H9 (cell line): ENCODE results near the gene AMBRA1. TPM values are rescaled to one million over a fixed set of nuclear protein-coding genes. Genes with fewer than 3 reads are reported as not detected.

Experiments
- DNase-seq: peaks from one replicate; pipeline ENCODE4 v3.0.0-alpha.2; 2017
- H2AFZ ChIP-seq: one replicate; pipeline ENCODE4 v1.6.1; 2013; ENCODE audit warnings: mild to moderate bottlenecking, low read length, control low read depth, moderate library complexity
- H2AK5ac ChIP-seq: 2 replicates; pipeline ENCODE4 v1.6.1; 2013; ENCODE audit warnings: low read length, control low read depth, mixed read lengths; ENCODE audit not compliant: insufficient read length
- H2BK120ac ChIP-seq: one replicate; pipeline ENCODE4 v1.6.1; 2013; ENCODE audit warnings: low read depth, mild to moderate bottlenecking, low read length, control low read depth, inconsistent platforms; ENCODE audit not compliant: poor library complexity, severe bottlenecking
- H2BK12ac ChIP-seq: 2 replicates; pipeline ENCODE4 v1.6.1; 2013; ENCODE audit warnings: low read length, control low read depth, mixed read lengths, low read depth; ENCODE audit not compliant: insufficient read length
- H2BK15ac ChIP-seq: 2 replicates; pipeline ENCODE4 v1.6.1; 2013; ENCODE audit warnings: low read depth, low read length, control low read depth
- H2BK20ac ChIP-seq: one replicate; pipeline ENCODE4 v1.6.1; 2013; ENCODE audit warnings: low read depth, mild to moderate bottlenecking, low read length, control low read depth, inconsistent platforms; ENCODE audit not compliant: poor library complexity, severe bottlenecking
- H2BK5ac ChIP-seq: 2 replicates; pipeline ENCODE4 v1.6.1; 2013; ENCODE audit warnings: low read length, control low read depth, mixed read lengths; ENCODE audit not compliant: insufficient read length
- H3K14ac ChIP-seq: 2 replicates; pipeline ENCODE4 v1.6.1; 2013; ENCODE audit warnings: low read length, control low read depth; ENCODE audit not compliant: insufficient read depth
- H3K18ac ChIP-seq: 2 replicates; pipeline ENCODE4 v1.6.1; 2013; ENCODE audit warnings: low read depth, mild to moderate bottlenecking, mixed read lengths, low read length, control low read depth; ENCODE audit not compliant: insufficient read length
- H3K23ac ChIP-seq: 2 replicates; pipeline ENCODE4 v1.6.1; 2013; ENCODE audit warnings: low read length, control low read depth, mixed read lengths, low read depth; ENCODE audit not compliant: insufficient read length
- H3K23me2 ChIP-seq: 2 replicates; pipeline ENCODE4 v1.6.1; 2013; ENCODE audit warnings: low read depth, mild to moderate bottlenecking, mixed read lengths, low read length, control low read depth; ENCODE audit not compliant: insufficient read length, poor library complexity, severe bottlenecking
- H3K27ac ChIP-seq: 2 replicates; pipeline ENCODE4 v1.5.1; 2013; ENCODE audit warnings: low read length, control low read depth, mixed read lengths, low read depth; ENCODE audit not compliant: insufficient read length
- H3K27me3 ChIP-seq: 2 replicates; pipeline ENCODE4 v1.6.1; 2013; ENCODE audit warnings: low read length, control low read depth, inconsistent platforms; ENCODE audit not compliant: insufficient read depth
- H3K4ac ChIP-seq: 2 replicates; pipeline ENCODE4 v1.6.1; 2013; ENCODE audit warnings: low read depth, mild to moderate bottlenecking, control low read depth, inconsistent platforms, low read length, moderate library complexity
- H3K4me1 ChIP-seq: 2 replicates; pipeline ENCODE4 v1.6.1; 2013; ENCODE audit warnings: low read length, control low read depth, inconsistent platforms; ENCODE audit not compliant: insufficient read depth
- H3K4me2 ChIP-seq: 2 replicates; pipeline ENCODE4 v1.6.1; 2013; ENCODE audit warnings: low read length, control low read depth, mixed read lengths; ENCODE audit not compliant: insufficient read length, insufficient read depth
- H3K56ac ChIP-seq: 2 replicates; pipeline ENCODE4 v1.6.1; 2013; ENCODE audit warnings: low read depth, mild to moderate bottlenecking, mixed read lengths, low read length, control low read depth; ENCODE audit not compliant: insufficient read length
- H3K79me1 ChIP-seq: 2 replicates; pipeline ENCODE4 v1.6.1; 2013; ENCODE audit warnings: low read depth, mild to moderate bottlenecking, moderate library complexity, low read length, control low read depth, inconsistent platforms; ENCODE audit not compliant: insufficient read depth, poor library complexity, severe bottlenecking
- H3K79me2 ChIP-seq: 2 replicates; pipeline ENCODE4 v1.6.1; 2013; ENCODE audit warnings: low read length, control low read depth, inconsistent platforms; ENCODE audit not compliant: insufficient read depth
- H3K9ac ChIP-seq: 2 replicates; pipeline ENCODE4 v1.6.1; 2013; ENCODE audit warnings: low read length, control low read depth, mixed read lengths; ENCODE audit not compliant: insufficient read length; ENCODE audit errors: extremely low read depth
- H3K9me3 ChIP-seq: one replicate; pipeline ENCODE4 v1.6.1; 2013; ENCODE audit warnings: low read depth, low read length, inconsistent platforms; ENCODE audit not compliant: control insufficient read depth
- H3T11ph ChIP-seq: one replicate; pipeline ENCODE4 v1.6.1; 2013; ENCODE audit warnings: mild to moderate bottlenecking, low read length, control low read depth, inconsistent platforms
- H4K20me1 ChIP-seq: one replicate; pipeline ENCODE4 v1.6.1; 2013; ENCODE audit not compliant: control insufficient read depth, insufficient read length, insufficient read depth
- H4K5ac ChIP-seq: 2 replicates; pipeline ENCODE4 v1.6.1; 2013; ENCODE audit warnings: low read depth, mild to moderate bottlenecking, mixed read lengths, low read length, control low read depth; ENCODE audit not compliant: insufficient read length
- H4K8ac ChIP-seq: replicated peaks from 2 replicates; pipeline ENCODE4 v1.6.1; 2013; ENCODE audit warnings: low read length, control low read depth, mixed read lengths, low read depth; ENCODE audit not compliant: insufficient read length
- H4K91ac ChIP-seq: 2 replicates; pipeline ENCODE4 v1.6.1; 2013; ENCODE audit warnings: low read depth, mild to moderate bottlenecking, moderate library complexity, mixed read lengths, low read length, control low read depth; ENCODE audit not compliant: insufficient read length
- H3K27ac Mint-ChIP-seq, 3 experiments: 2 replicates in 2 of 3; 3 replicates in 1 of 3; pipeline ENCODE4 v1.8.0; 2020 to 2021; ENCODE audit warnings: mixed read lengths in 3 of 3, mild to moderate bottlenecking in 1 of 3, moderate library complexity in 1 of 3
- H3K27me3 Mint-ChIP-seq: 2 replicates; pipeline ENCODE4 v1.8.0; 2021; ENCODE audit warnings: low read depth, mild to moderate bottlenecking, moderate library complexity, mixed read lengths
- H3K36me3 Mint-ChIP-seq, 3 experiments: 2 replicates in 2 of 3; 3 replicates in 1 of 3; pipeline ENCODE4 v1.8.0; 2020 to 2021; ENCODE audit warnings: low read depth in 3 of 3, mixed read lengths in 3 of 3; ENCODE audit not compliant: insufficient read depth in 1 of 3
- H3K4me1 Mint-ChIP-seq, 2 experiments: 2 replicates each; pipeline ENCODE4 v1.8.0; 2020; ENCODE audit warnings: mixed read lengths in 2 of 2
- H3K4me3 Mint-ChIP-seq, 2 experiments: 2 replicates in 1 of 2; 3 replicates in 1 of 2; pipeline ENCODE4 v1.8.0; 2020 to 2021; ENCODE audit warnings: mild to moderate bottlenecking in 2 of 2, mixed read lengths in 2 of 2, moderate library complexity in 1 of 2
- H3K9me3 Mint-ChIP-seq, 2 experiments: 2 replicates in 1 of 2; 3 replicates in 1 of 2; pipeline ENCODE4 v1.8.0; 2020; ENCODE audit warnings: mild to moderate bottlenecking in 2 of 2, mixed read lengths in 2 of 2, moderate library complexity in 1 of 2
- CTCF ChIP-seq: fragments of 200-600 bp; sonication (generic); conservative IDR thresholded peaks from 3 replicates; pipeline ENCODE4 v1.8.0; 2021; ENCODE audit warnings: antibody characterized with exemption, mild to moderate bottlenecking
- WGBS: extraction: QIAGEN DNeasy Blood & Tissue Kit; methylation state at CpG from one replicate; pipeline ENCODE4 v1.1.7; 2013; ENCODE audit warnings: missing lambda C conversion rate, low lambda C conversion rate, mixed read lengths; ENCODE audit not compliant: insufficient read length; ENCODE audit errors: extremely low coverage; 5-methylcytosine and 5-hydroxymethylcytosine counted together
- total RNA-seq: library from RNA; stranded (reverse); gene quantifications from 2 replicates; pipeline ENCODE4 v1.2.1, GENCODE V29; 2021

Gene AMBRA1
- total RNA-seq, 1 experiment from 2014 or later, result 37.5 TPM

- Histone ChIP-seq H3K79me1 (no peaks in the 10 kb centered on the region), H2BK12ac (no peak overlapping the region), H4K8ac (no peak overlapping the region), H3K4me2 (no peak overlapping the region), H2AFZ (no peak overlapping the region), H3K18ac (no peak overlapping the region), H4K20me1 (no peaks in the 10 kb centered on the region), H3K27me3 (no peaks in the 10 kb centered on the region), H3K23ac (no peak overlapping the region), H3K4ac (no peak overlapping the region), H3K79me2 (no peaks in the 10 kb centered on the region; the same call in 1 of the 2 replicates), H2BK15ac (no peak overlapping the region), H3K14ac (no peak overlapping the region), H3K56ac (no peak overlapping the region), H2BK120ac (no peak overlapping the region), H4K5ac (no peak overlapping the region), H3K9me3 (no peaks in the 10 kb centered on the region), H2BK5ac (no peak overlapping the region), H3K23me2 (no peaks in the 10 kb centered on the region), H3K27ac (no peak overlapping the region), H3T11ph (no peak overlapping the region), H2BK20ac (no peak overlapping the region), H3K4me1 (peaks cover 3% of the 10 kb centered on the region; the same call in 1 of the 2 replicates), H3K9ac (no peak overlapping the region), H4K91ac (no peak overlapping the region), H2AK5ac (no peak overlapping the region)
- Mint-ChIP-seq H3K9me3 (no peaks in the 10 kb centered on the region), H3K27me3 (no peaks in the 10 kb centered on the region), H3K4me1 (peaks cover 27 to 44% of the 10 kb centered on the region in 2 experiments), H3K27ac (no peak overlapping the region; a peak in 1 of 7 replicates), H3K4me3 (no peak overlapping the region), H3K36me3 (peaks cover 10 to 19% (median 13%) of the 10 kb centered on the region in 3 experiments)
- TF ChIP-seq CTCF, result no peak
- WGBS, result no CpG with 5 or more reads among the region's 22 CpGs
- DNase-seq, result no peak
Measured at GRCh38 chr11:46366260-46366659, 227.6 kb downstream of the AMBRA1 start.
